ENCODE data around the gene CCDC126.

- TF ChIP-seq CTCF (conservative IDR thresholded peaks at IDR 0.05; ENCODE audit: low read depth, low read length) (no peak), MXI1 (IDR thresholded peaks at IDR 0.05; ENCODE audit: borderline replicate concordance, low read depth, low read length) (no peak), RFX5 (IDR thresholded peaks at IDR 0.05; ENCODE audit: low read depth, low read length) (no peak), MAZ (IDR thresholded peaks at IDR 0.05; ENCODE audit: borderline replicate concordance, low read depth, low read length) (no peak)
Observed at GRCh38 chr7:23680414-23681405, 83.5 kb downstream of the CCDC126 start.

Measured in IMR-90 (cell line).